CD14-positive monocyte (primary cell): ENCODE results near the gene FOXP1. TPM values are rescaled to one million over a fixed set of nuclear protein-coding genes. Genes with fewer than 3 reads are reported as not detected.

Experiments used
- DNase-seq, 3 donors: peaks; one replicate each; pipeline ENCODE4 v3.0.0-alpha.2; 2011 to 2022
- H2AFZ ChIP-seq: 2 replicates; pipeline ENCODE4 v1.6.0; 2012; ENCODE audit warnings: mild to moderate bottlenecking, low read depth, low read length, inconsistent platforms; ENCODE audit not compliant: insufficient read depth, poor library complexity, severe bottlenecking
- H3K27ac ChIP-seq, 2 donors: 1 replicate in 1 of 2; 2 replicates in 1 of 2; pipeline ENCODE4 v1.5.1; 2012 to 2013; ENCODE audit warnings: low read length in 2 of 2, control low read depth in 1 of 2, inconsistent platforms in 1 of 2, low read depth in 1 of 2, mild to moderate bottlenecking in 1 of 2
- H3K27me3 ChIP-seq, 2 donors: one replicate each; pipeline versions ENCODE4 v1.6.0 to v1.6.1; 2011 to 2013; ENCODE audit warnings: low read length in 2 of 2; ENCODE audit not compliant: control insufficient read depth in 2 of 2, insufficient read depth in 2 of 2
- H3K36me3 ChIP-seq, 2 donors: replicated peaks in 1 of 2; 1 replicate in 1 of 2; 2 replicates in 1 of 2; pipeline versions ENCODE4 v1.5.1 to v1.6.1; 2012 to 2013; ENCODE audit warnings: low read length in 2 of 2, control low read depth in 1 of 2, inconsistent platforms in 1 of 2, mild to moderate bottlenecking in 1 of 2; ENCODE audit not compliant: insufficient read depth in 2 of 2, control insufficient read depth in 1 of 2
- H3K4me1 ChIP-seq, 2 donors: 1 replicate in 1 of 2; 2 replicates in 1 of 2; pipeline versions ENCODE4 v1.5.1 to v1.6.1; 2012 to 2013; ENCODE audit warnings: low read length in 2 of 2, control low read depth in 1 of 2, inconsistent platforms in 1 of 2, mild to moderate bottlenecking in 1 of 2, moderate library complexity in 1 of 2; ENCODE audit not compliant: insufficient read depth in 2 of 2, control insufficient read depth in 1 of 2
- H3K4me2 ChIP-seq: replicated peaks from 2 replicates; pipeline ENCODE3; 2012; ENCODE audit warnings: low read length, moderate library complexity, mild to moderate bottlenecking; ENCODE audit not compliant: poor library complexity, severe bottlenecking; ENCODE audit errors: extremely low read depth
- H3K4me3 ChIP-seq, 3 experiments: fragments of 200-600 bp in 1 of 3; sonication (generic) in 1 of 3; replicated peaks in 1 of 3; 1 replicate in 2 of 3; 2 replicates in 1 of 3; pipeline ENCODE4 v1.5.1; 2011 to 2013; ENCODE audit warnings: low read length in 3 of 3, mild to moderate bottlenecking in 3 of 3, control low read depth in 2 of 3, low read depth in 2 of 3, inconsistent platforms in 1 of 3, moderate library complexity in 1 of 3
- H3K79me2 ChIP-seq: 2 replicates; pipeline ENCODE4 v1.6.0; 2012; ENCODE audit warnings: mild to moderate bottlenecking, control low read depth, inconsistent platforms, low read length, moderate library complexity; ENCODE audit not compliant: insufficient read depth
- H3K9ac ChIP-seq: 2 replicates; pipeline ENCODE4 v1.6.0; 2017; ENCODE audit warnings: low read length, mild to moderate bottlenecking; ENCODE audit not compliant: insufficient read depth, poor library complexity, severe bottlenecking
- H3K9me3 ChIP-seq, 2 donors: replicated peaks in 1 of 2; 1 replicate in 1 of 2; 2 replicates in 1 of 2; pipeline versions ENCODE4 v1.5.1 to v1.6.1; 2012 to 2013; ENCODE audit warnings: low read length in 2 of 2, control low read depth in 1 of 2; ENCODE audit not compliant: control insufficient read depth in 1 of 2, insufficient read depth in 1 of 2
- H4K20me1 ChIP-seq: 2 replicates; pipeline ENCODE4 v1.6.0; 2012; ENCODE audit warnings: mild to moderate bottlenecking, low read length, control low read depth, moderate library complexity; ENCODE audit not compliant: insufficient read depth
- H3K27ac Mint-ChIP-seq, 7 donors: one replicate each; pipeline ENCODE4 v1.8.0; 2020; ENCODE audit warnings: mild to moderate bottlenecking in 7 of 7, mixed read lengths in 7 of 7, moderate library complexity in 6 of 7, inconsistent platforms in 2 of 7
- H3K27me3 Mint-ChIP-seq, 3 donors: one replicate each; pipeline ENCODE4 v1.8.0; 2021 to 2022; ENCODE audit warnings: low read depth in 3 of 3, mild to moderate bottlenecking in 3 of 3, mixed read lengths in 3 of 3, moderate library complexity in 3 of 3, inconsistent platforms in 1 of 3
- H3K36me3 Mint-ChIP-seq, 2 donors: one replicate each; pipeline ENCODE4 v1.8.0; 2020; ENCODE audit warnings: mixed read lengths in 2 of 2, inconsistent platforms in 1 of 2, mild to moderate bottlenecking in 1 of 2
- H3K4me1 Mint-ChIP-seq: one replicate; pipeline ENCODE4 v1.8.0; 2020; ENCODE audit warnings: mild to moderate bottlenecking, mixed read lengths
- H3K4me3 Mint-ChIP-seq, 2 donors: one replicate each; pipeline ENCODE4 v1.8.0; 2020; ENCODE audit warnings: mild to moderate bottlenecking in 2 of 2, mixed read lengths in 2 of 2, moderate library complexity in 1 of 2
- H3K9me3 Mint-ChIP-seq, 7 donors: one replicate each; pipeline ENCODE4 v1.8.0; 2020 to 2022; ENCODE audit warnings: mixed read lengths in 7 of 7, mild to moderate bottlenecking in 6 of 7, moderate library complexity in 6 of 7, inconsistent platforms in 2 of 7
- WGBS: methylation state at CpG from one replicate; pipeline ENCODE4 v1.1.5; 2013; ENCODE audit warnings: missing lambda C conversion rate; ENCODE audit not compliant: insufficient coverage; 5-methylcytosine and 5-hydroxymethylcytosine counted together
- intact Hi-C, 2 donors: fragments of 100-400 bp; cut with micrococcal nuclease; formaldehyde crosslinking; loops; one replicate each; pipeline versions ENCODE4 v1.15.0 to v1.15.1; 2023
- polyA plus RNA-seq, 3 donors: library from polyadenylated mRNA; depleted of rRNA in 1 of 3; unstranded in 2 of 3; stranded (reverse) in 1 of 3; fragments of 300-500 nt in 2 of 3; fragments of >200 nt in 1 of 3; fragmentation: Illumina TruSeq in 2 of 3; gene quantifications; 1 replicate in 2 of 3; 2 replicates in 1 of 3; pipeline ENCODE4 v1.2.3, GENCODE V29; 2012 to 2021
- TF ChIP-seq, protein P1 (sequence below): fragments of 200-600 bp; IDR thresholded peaks from one replicate; pipeline ENCODE4 v1.8.0; 2022; ENCODE audit warnings: antibody characterized with exemption, mild to moderate bottlenecking

The FOXP1 gene
- polyA plus RNA-seq, 3 donors, result 25.7 to 42.6 (median 27.8) TPM

DNA sequence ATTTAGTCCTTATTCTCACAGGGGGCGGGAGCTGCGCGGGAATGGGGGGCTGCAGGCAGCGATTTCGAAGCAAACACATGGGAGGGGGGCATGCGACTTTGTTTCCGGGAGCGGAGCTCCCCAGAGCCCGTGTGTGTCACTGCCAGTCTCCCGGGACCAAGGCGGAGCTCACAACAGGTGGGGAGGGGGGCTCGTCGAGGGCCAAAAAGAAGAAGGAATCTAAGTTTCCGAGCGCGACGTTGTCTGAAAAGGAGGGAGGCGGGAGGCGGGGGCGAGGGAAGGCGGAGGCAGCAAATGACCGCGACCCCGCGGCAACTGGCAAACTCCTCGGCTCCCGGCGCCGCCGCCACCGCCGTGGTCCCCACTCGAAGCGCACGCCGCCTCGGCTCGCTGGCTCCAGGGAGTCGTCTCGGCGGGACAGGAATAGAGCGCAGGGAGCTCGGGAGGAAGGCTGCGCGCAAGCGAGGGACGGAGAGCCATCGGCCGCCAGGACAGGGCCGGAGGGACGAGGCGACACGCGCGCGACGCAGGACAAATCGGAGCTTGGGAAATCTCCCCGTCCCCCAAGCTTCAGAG lies 1.4 kb downstream of the FOXP1 start:
- Histone ChIP-seq H3K9ac (peak overlapping the region; percentile 94), H3K4me2 (peak overlapping the region; percentile 95), H2AFZ (peak overlapping the region; percentile 88), H3K79me2 (peaks cover 97% of the 10 kb centered on the region), H3K4me3 (peak overlapping the region; percentile 91 to 99 (median 99)), H3K4me1 (peaks cover 40 to 59% of the 10 kb centered on the region in 2 donors), H4K20me1 (peaks cover 13% of the 10 kb centered on the region), H3K27me3 (no peaks in the 10 kb centered on the region), H3K9me3 (no peaks in the 10 kb centered on the region), H3K36me3 (no peaks in the 10 kb centered on the region), H3K27ac (peak overlapping the region; percentile 92 to 96)
- TF ChIP-seq, protein P1, sequence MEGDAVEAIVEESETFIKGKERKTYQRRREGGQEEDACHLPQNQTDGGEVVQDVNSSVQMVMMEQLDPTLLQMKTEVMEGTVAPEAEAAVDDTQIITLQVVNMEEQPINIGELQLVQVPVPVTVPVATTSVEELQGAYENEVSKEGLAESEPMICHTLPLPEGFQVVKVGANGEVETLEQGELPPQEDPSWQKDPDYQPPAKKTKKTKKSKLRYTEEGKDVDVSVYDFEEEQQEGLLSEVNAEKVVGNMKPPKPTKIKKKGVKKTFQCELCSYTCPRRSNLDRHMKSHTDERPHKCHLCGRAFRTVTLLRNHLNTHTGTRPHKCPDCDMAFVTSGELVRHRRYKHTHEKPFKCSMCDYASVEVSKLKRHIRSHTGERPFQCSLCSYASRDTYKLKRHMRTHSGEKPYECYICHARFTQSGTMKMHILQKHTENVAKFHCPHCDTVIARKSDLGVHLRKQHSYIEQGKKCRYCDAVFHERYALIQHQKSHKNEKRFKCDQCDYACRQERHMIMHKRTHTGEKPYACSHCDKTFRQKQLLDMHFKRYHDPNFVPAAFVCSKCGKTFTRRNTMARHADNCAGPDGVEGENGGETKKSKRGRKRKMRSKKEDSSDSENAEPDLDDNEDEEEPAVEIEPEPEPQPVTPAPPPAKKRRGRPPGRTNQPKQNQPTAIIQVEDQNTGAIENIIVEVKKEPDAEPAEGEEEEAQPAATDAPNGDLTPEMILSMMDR, result no peak
- Mint-ChIP-seq H3K36me3 (peaks cover 0 to under 1% of the 10 kb centered on the region in 2 donors), H3K4me3 (peak overlapping the region; percentile 92 to 96), H3K9me3 (peaks cover 0 to 3% (median 0%) of the 10 kb centered on the region in 7 donors), H3K27me3 (peaks cover 0 to 2% (median 0%) of the 10 kb centered on the region in 3 donors), H3K27ac (peak overlapping the region; percentile 91 to 99 (median 96)), H3K4me1 (peaks cover 50% of the 10 kb centered on the region)
- intact Hi-C loops, result loop anchor here (5.0 to 10.0 kb wide), 8 partner anchors 35 to 577 kb away; no protein-coding TSS in a partner anchor
- WGBS, result under 1% methylated on average over 54 of the region's 59 CpGs
- DNase-seq, result peak; percentile 32 to 49 (median 41)

DNA sequence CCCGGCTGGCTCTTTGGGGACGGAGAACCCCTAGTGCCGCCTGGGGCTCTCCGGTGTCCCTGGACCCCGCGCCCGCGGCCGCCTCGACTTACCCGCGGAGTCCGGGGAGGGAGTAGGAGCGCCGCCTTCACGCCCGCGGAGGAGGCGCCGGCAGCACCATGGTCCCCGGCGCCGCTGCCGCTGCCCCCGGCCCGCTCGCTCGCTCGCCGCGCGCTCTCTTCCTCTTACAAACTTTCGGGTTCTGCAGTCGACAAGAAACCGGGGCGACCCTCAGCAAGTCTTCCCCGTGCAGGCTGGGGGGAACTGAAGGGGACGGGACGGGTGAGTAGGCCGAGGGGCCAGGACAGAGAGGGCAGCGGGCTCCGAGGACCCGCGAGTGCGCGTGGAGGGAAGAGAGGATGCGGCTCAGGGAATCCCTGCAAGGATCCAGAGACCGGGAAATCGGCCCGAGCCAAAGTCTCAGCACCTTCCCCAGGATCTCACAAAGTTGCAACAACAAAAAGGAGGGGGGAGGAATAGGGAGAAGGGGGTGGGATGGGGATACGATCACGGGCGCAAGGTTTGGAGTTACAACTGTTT lies 2.0 kb downstream of the FOXP1 start:
- Mint-ChIP-seq H3K36me3 (no peaks in the 10 kb centered on the region), H3K9me3 (peaks cover 0 to 3% (median 0%) of the 10 kb centered on the region in 7 donors), H3K4me3 (peak overlapping the region; percentile 92 to 96), H3K4me1 (peaks cover 52% of the 10 kb centered on the region), H3K27ac (peak overlapping the region; percentile 91 to 99 (median 96)), H3K27me3 (peaks cover 0 to 2% (median 0%) of the 10 kb centered on the region in 3 donors)
- H2AFZ ChIP-seq, result peak overlapping the region; percentile 88
- no peaks in the 10 kb centered on the region for H3K36me3 ChIP-seq
- intact Hi-C loops, result loop anchor here (5.0 to 10.0 kb wide), 8 partner anchors 34 to 577 kb away; no protein-coding TSS in a partner anchor
- no peaks in the 10 kb centered on the region for H3K27me3 ChIP-seq
- WGBS, result under 1% methylated on average over 45 of the region's 53 CpGs
- peak overlapping the region; percentile 92 to 96 for H3K27ac ChIP-seq
- peaks cover 97% of the 10 kb centered on the region for H3K79me2 ChIP-seq
- peaks cover 9% of the 10 kb centered on the region for H4K20me1 ChIP-seq
- DNase-seq, result peak; percentile 23 to 48 (median 47)
- H3K4me3 ChIP-seq, result peak overlapping the region; percentile 91 to 99 (median 99)
- peaks cover 46 to 64% of the 10 kb centered on the region in 2 donors for H3K4me1 ChIP-seq
- H3K9me3 ChIP-seq, result no peaks in the 10 kb centered on the region
- H3K9ac ChIP-seq, result peak overlapping the region; percentile 94
- TF ChIP-seq, protein P1, result no peak
- peak overlapping the region; percentile 95 for H3K4me2 ChIP-seq
